HPDE6-E6E7 (cell line): Measurements from ENCODE around the gene ADGB.

Experiments used
- DNase-seq: peaks from one replicate; pipeline ENCODE4 v3.0.0; 2011; ENCODE audit warnings: missing footprints; ENCODE audit errors: extremely low spot score

The ADGB gene

GRCh38 chr6:146861029-146861563, 262.3 kb downstream of the ADGB start:
- DNase-seq = no peak

- DNase-seq = no peak
Measured at GRCh38 chr6:146861716-146862115, 262.9 kb downstream of the ADGB start.

DNA sequence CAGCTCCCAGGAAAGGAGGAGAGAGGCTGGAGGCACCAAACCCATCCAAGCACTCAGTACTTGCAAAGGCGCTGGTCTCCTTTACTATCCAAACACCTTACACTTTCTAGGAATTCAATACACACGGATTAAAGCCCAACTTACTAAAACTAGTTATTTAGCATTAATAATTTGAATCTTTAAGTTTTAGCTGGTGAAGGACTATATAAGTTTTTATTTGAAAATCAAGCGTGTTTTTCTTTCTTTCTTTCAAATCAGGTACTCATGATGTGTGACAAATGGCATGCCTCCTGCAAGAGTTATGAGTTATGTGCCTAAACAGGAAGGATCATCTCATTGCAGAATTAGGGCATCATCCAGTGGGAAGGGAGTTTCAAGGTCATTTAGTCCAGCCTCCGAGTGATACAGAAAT, 263.7 kb downstream of the ADGB start:
- no peak for DNase-seq

GRCh38 chr6:146864300-146864699, 265.5 kb downstream of the ADGB start:
- no peak for DNase-seq

DNA sequence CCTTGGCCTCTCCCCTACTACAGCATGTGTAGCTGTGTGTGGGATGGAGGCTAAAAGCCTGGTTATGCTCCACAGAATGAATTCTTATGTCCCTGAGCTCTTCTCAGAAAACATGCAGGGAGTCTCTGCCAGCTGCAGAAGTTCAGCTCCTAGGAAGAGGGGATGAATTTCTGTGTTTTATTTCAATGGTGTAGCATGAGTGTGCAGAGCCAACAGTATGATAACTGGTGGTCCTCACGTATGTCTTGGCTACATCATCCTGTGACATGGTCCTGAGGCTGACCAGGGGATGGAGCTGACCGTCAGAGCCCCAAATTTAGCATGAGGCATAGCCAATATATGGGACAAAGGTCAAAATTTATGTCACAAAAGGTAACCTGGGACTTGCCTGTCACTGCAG, 266.1 kb downstream of the ADGB start:
- no peak for DNase-seq
